Spleen (tissue), 7 donors: Measurements from ENCODE around the gene ANKRD11.

Experiments used
- CTCF ChIP-seq, 11 experiments: fragments of 200-600 bp in 7 of 11; fragments of 450-650 bp in 4 of 11; sonication (generic) in 4 of 11; IDR thresholded peaks in 8 of 11; conservative IDR thresholded peaks in 3 of 11; 1 replicate in 7 of 11; 2 replicates in 4 of 11; pipeline versions ENCODE4 v1.4.0 to v1.8.0; 2016 to 2021; ENCODE audit warnings: antibody characterized with exemption in 11 of 11, inconsistent platforms in 4 of 11, mild to moderate bottlenecking in 1 of 11
- POLR2A ChIP-seq, 3 donors: fragments of 450-650 bp; IDR thresholded peaks; one replicate each; pipeline ENCODE4 v1.5.1; 2017; ENCODE audit warnings: antibody characterized with exemption in 3 of 3, mild to moderate bottlenecking in 1 of 3
- POLR2AphosphoS5 ChIP-seq, 3 donors: sonication (generic); formaldehyde crosslinking; IDR thresholded peaks; one replicate each; pipeline ENCODE4 v1.5.1; 2017; ENCODE audit warnings: antibody characterized with exemption in 3 of 3
- donor health status: DM: no; HTN: no; CAD: no; lungs with moderate emphysema.
- donor health status: DM: no; HTN: no; CAD: no.
- donor health status: DM: no; HTN: no; CAD: no.

GRCh38 chr16:89344846-89345611 lies 145.3 kb downstream of the ANKRD11 start:
- TF ChIP-seq CTCF (IDR thresholded peaks at IDR 0.05 in 8 of 11, conservative IDR thresholded peaks at IDR 0.05 in 3 of 11) (no peak), POLR2A (IDR thresholded peaks at IDR 0.05) (no peak), POLR2AphosphoS5 (IDR thresholded peaks at IDR 0.05) (no peak)
